Esophagus squamous epithelium (tissue), 5 donors: ENCODE results near the gene TAF11L7. TPM values are rescaled to one million over a fixed set of nuclear protein-coding genes. Genes with fewer than 3 reads are reported as not detected.
"Not testable (repeated sequence)": the region's sequence is repeated elsewhere in the genome, so short reads cannot be mapped to it uniquely, and the experiment has no call there.

Experiments
- DNase-seq: peaks from one replicate; lab custom pipeline; 2025; lab: John Stamatoyannopoulos, UW
- H3K27ac ChIP-seq, 4 donors: fragments of 200-600 bp; sonication (generic); one replicate each; pipeline ENCODE4 v1.5.1; 2016 to 2019; ENCODE audit warnings: mild to moderate bottlenecking in 1 of 4
- H3K27me3 ChIP-seq, 4 donors: fragments of 200-600 bp; sonication (generic); 1 replicate in 3 of 4; 2 replicates in 1 of 4; pipeline versions ENCODE4 v1.5.1 to v1.6.0; 2017 to 2021; ENCODE audit warnings: antibody characterized with exemption in 1 of 4
- H3K36me3 ChIP-seq, 3 donors: fragments of 200-600 bp; sonication (generic); one replicate each; pipeline ENCODE4 v1.5.1; 2016 to 2019
- H3K4me1 ChIP-seq, 3 donors: fragments of 200-600 bp; sonication (generic); one replicate each; pipeline ENCODE4 v1.5.1; 2017 to 2019
- H3K4me3 ChIP-seq, 4 donors: fragments of 200-600 bp; sonication (generic); 1 replicate in 3 of 4; 2 replicates in 1 of 4; pipeline ENCODE4 v1.5.1; 2016 to 2019; ENCODE audit warnings: mild to moderate bottlenecking in 2 of 4, moderate library complexity in 1 of 4
- H3K9me3 ChIP-seq, 3 donors: fragments of 200-600 bp; sonication (generic); one replicate each; pipeline ENCODE4 v1.5.1; 2016 to 2019
- POLR2A ChIP-seq, 4 donors: fragments of 450-650 bp; IDR thresholded peaks; one replicate each; pipeline ENCODE4 v1.6.1; 2017; ENCODE audit warnings: antibody characterized with exemption in 4 of 4, mild to moderate bottlenecking in 4 of 4, moderate library complexity in 3 of 4
- WGBS, 2 donors: methylation state at CpG; one replicate each; pipeline ENCODE4 v1.1.5; 2018; 5-methylcytosine and 5-hydroxymethylcytosine counted together
- intact Hi-C: fragments of 100-400 bp; cut with DNase I; formaldehyde crosslinking; loops from one replicate; pipeline ENCODE4 v1.15.0; 2022
- total RNA-seq, 4 donors: library from RNA; depleted of rRNA; stranded (reverse); fragments of >200 nt; gene quantifications; one replicate each; pipeline ENCODE4 v1.1.0, GENCODE V29; 2016
- TF ChIP-seq, protein P1 (sequence below), 6 experiments: fragments of 450-650 bp in 4 of 6; fragments of 200-600 bp in 2 of 6; sonication (generic) in 2 of 6; IDR thresholded peaks; one replicate each; pipeline ENCODE4 v1.5.1; 2016 to 2019; ENCODE audit warnings: antibody characterized with exemption in 6 of 6, mild to moderate bottlenecking in 4 of 6, moderate library complexity in 4 of 6
- donor health status: DM: yes; HTN: yes; CAD: no.

TAF11L7 gene
- total RNA-seq, result not detected

DNA sequence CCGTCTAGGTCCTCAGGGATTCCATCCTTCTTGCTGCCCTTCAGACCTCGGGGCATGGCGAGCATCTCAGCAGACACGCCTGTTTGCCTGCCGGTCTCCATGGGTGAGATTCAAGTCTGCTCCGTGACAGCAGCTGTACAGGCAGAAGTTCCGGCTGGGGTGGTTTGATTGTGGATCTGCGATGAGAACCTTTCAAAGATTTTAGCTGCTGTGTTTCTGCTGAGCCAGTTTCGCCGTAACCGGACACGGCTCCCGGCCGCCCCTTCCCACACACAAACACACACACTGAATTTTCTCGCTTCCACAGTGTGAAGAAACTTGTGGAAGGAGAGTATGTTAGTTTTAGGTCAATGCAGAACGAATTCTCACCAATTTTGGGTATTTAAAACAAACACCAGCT lies at the start of gene TAF11L7:
Gene TAF11L7 (minus strand): TSS at position 101 of the 400 bp plus-strand sequence.
- H3K27ac ChIP-seq, H3K4me3 ChIP-seq, H3K9me3 ChIP-seq, H3K4me1 ChIP-seq, DNase-seq, intact Hi-C loops, H3K36me3 ChIP-seq, H3K27me3 ChIP-seq: not testable (repeated sequence)
- no CpG with 5 or more reads among the region's 16 CpGs for WGBS, 2 donors

- WGBS, 2 donors, result 86 to 87% methylated on average over 3 to 5 of the region's 5 CpGs
- Histone ChIP-seq H3K4me3 (no peak within 1 kb of the TSS), H3K9me3 (no peaks in the 10 kb centered on the region), H3K36me3 (no peaks in the 10 kb centered on the region), H3K4me1 (no peaks in the 10 kb centered on the region), H3K27ac (no peak within 1 kb of the TSS), H3K27me3 (no peaks in the 10 kb centered on the region)
- no peak for DNase-seq
- TF ChIP-seq, protein P1, sequence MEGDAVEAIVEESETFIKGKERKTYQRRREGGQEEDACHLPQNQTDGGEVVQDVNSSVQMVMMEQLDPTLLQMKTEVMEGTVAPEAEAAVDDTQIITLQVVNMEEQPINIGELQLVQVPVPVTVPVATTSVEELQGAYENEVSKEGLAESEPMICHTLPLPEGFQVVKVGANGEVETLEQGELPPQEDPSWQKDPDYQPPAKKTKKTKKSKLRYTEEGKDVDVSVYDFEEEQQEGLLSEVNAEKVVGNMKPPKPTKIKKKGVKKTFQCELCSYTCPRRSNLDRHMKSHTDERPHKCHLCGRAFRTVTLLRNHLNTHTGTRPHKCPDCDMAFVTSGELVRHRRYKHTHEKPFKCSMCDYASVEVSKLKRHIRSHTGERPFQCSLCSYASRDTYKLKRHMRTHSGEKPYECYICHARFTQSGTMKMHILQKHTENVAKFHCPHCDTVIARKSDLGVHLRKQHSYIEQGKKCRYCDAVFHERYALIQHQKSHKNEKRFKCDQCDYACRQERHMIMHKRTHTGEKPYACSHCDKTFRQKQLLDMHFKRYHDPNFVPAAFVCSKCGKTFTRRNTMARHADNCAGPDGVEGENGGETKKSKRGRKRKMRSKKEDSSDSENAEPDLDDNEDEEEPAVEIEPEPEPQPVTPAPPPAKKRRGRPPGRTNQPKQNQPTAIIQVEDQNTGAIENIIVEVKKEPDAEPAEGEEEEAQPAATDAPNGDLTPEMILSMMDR (IDR thresholded peaks at IDR 0.05), result no peak
- TF ChIP-seq POLR2A (IDR thresholded peaks at IDR 0.05), result no peak
- intact Hi-C loops, result no loop called here
These were observed 48.6 kb upstream of the TAF11L7 start, which contains the start of gene TAF11L14 for GRCh38 chr5:17634160-17634559. TAF11L14 (plus strand) TSS chr5:17634460.

DNA sequence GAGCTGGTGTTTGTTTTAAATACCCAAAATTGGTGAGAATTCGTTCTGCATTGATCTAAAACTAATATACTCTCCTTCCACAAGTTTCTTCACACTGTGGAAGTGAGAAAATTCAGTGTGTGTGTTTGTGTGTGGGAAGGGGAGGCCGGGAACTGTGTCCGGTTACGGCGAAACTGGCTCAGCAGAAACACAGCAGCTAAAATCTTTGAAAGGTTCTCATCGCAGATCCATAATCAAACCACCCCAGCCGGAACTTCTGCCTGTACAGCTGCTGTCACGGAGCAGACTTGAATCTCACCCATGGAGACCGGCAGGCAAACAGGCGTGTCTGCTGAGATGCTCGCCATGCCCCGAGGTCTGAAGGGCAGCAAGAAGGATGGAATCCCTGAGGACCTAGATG lies 46.2 kb upstream of the TAF11L7 start, which contains the start of gene TAF11L13:
Gene TAF11L13 (plus strand): TSS at position 301 of the 400 bp plus-strand sequence.
- H3K4me3 ChIP-seq, H3K27ac ChIP-seq, H3K4me1 ChIP-seq, H3K36me3 ChIP-seq, DNase-seq, H3K9me3 ChIP-seq, H3K27me3 ChIP-seq, intact Hi-C loops: not testable (repeated sequence)
- WGBS, 2 donors, result no CpG with 5 or more reads among the region's 12 CpGs

GRCh38 chr5:17625686-17626085 lies 40.1 kb upstream of the TAF11L7 start:
- no peaks in the 10 kb centered on the region for H3K27me3 ChIP-seq
- H3K4me3 ChIP-seq, result no peak overlapping the region
- H3K36me3 ChIP-seq, result no peaks in the 10 kb centered on the region
- H3K27ac ChIP-seq, result no peak overlapping the region
- intact Hi-C loops, result no loop called here
- no peak for DNase-seq
- TF ChIP-seq, protein P1 (IDR thresholded peaks at IDR 0.05), result no peak
- TF ChIP-seq POLR2A (IDR thresholded peaks at IDR 0.05), result no peak
- H3K9me3 ChIP-seq, result no peaks in the 10 kb centered on the region
- 74 to 87% methylated on average over 5 to 7 of the region's 11 CpGs for WGBS, 2 donors
- H3K4me1 ChIP-seq, result no peaks in the 10 kb centered on the region

DNA sequence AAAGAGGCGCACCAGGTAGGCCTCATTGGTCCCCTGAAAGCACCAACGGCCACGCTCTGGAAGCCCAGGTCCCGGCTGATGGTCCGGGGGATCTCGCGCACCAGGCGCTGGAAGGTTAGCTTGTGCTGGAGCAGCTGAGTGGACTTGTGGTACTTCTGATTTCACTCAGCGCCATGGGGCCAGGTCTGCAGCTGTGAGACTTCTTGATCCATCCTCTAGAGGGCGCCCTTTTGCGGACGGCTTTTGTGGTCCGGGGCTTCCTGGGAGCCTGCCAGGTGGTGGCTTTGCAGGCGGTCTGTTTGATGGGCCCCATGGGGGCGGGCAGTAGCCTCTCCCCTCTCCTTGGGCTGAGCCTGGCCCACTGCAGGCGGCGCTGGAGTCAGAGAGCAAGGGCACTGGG lies 35.1 kb upstream of the TAF11L7 start:
- no peaks in the 10 kb centered on the region for H3K27me3 ChIP-seq
- no peak overlapping the region for H3K4me3 ChIP-seq
- intact Hi-C loops, result no loop called here
- TF ChIP-seq, protein P1 (IDR thresholded peaks at IDR 0.05), result no peak
- TF ChIP-seq POLR2A (IDR thresholded peaks at IDR 0.05), result no peak
- no peak overlapping the region for H3K27ac ChIP-seq
- H3K9me3 ChIP-seq, result no peaks in the 10 kb centered on the region
- no peaks in the 10 kb centered on the region for H3K36me3 ChIP-seq
- H3K4me1 ChIP-seq, result no peaks in the 10 kb centered on the region
- 100% methylated on average over 7 of the region's 17 CpGs; no CpG with 5 or more reads in 1 of the 2 donors for WGBS, 2 donors
- DNase-seq, result no peak

- intact Hi-C loops, result no loop called here
- H3K27me3 ChIP-seq, result no peaks in the 10 kb centered on the region
These were observed 33.8 kb upstream of the TAF11L7 start for GRCh38 chr5:17619354-17619753.

More at GRCh38 chr5:17619354-17619753, 33.8 kb upstream of the TAF11L7 start:
- no peaks in the 10 kb centered on the region for H3K4me1 ChIP-seq
- H3K4me3 ChIP-seq, result no peak overlapping the region
- H3K27ac ChIP-seq, result no peak overlapping the region
- H3K9me3 ChIP-seq, result no peaks in the 10 kb centered on the region
- WGBS, 2 donors, result 13 to 33% methylated on average over 3 of the region's 3 CpGs
- no peaks in the 10 kb centered on the region for H3K36me3 ChIP-seq
- DNase-seq, result no peak
- no peak for TF ChIP-seq POLR2A (IDR thresholded peaks at IDR 0.05)
- TF ChIP-seq, protein P1 (IDR thresholded peaks at IDR 0.05), result no peak
